Measurements from ENCODE around the gene SFMBT1. TPM values are rescaled to one million over a fixed set of nuclear protein-coding genes. Genes with fewer than 3 reads are reported as not detected.

The SFMBT1 gene
- total and polyA plus RNA-seq, 2 of the 4 experiments (the other 2 are of a cell fraction) = 1.0 to 1.8 TPM

DNA sequence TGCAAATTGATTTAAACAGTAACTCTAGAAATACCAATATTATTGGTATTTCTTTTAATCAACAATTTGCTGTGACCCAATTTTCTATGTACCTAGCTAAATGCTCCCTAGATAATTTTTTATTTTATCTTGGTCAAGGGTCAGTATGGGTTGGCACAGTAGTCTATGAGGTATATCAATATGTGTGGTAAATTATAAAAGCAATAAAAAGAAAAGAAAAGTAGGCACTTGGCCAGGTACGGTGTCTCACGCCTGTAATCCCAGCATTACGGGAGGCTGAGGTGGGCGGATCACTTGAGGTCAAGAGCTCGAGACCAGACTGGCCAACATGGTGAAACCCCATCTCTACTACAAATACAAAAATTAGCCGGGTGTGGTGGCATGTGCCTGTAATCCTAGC, 114.5 kb downstream of the SFMBT1 start:
- Histone ChIP-seq H3K36me3 (ENCODE audit: control insufficient read depth, insufficient read depth, low read length) (no peaks in the 10 kb centered on the region), H3K4me3 (ENCODE audit: insufficient read depth, low read depth, low read length) (no peak overlapping the region), H3K9me3 (ENCODE audit: control insufficient read depth, insufficient read depth, low read length) (no peaks in the 10 kb centered on the region), H2BK120ac (ENCODE audit: low read depth, low read length) (no peak overlapping the region), H3K27me3 (ENCODE audit: control insufficient read depth, insufficient read depth, low read length) (no peaks in the 10 kb centered on the region), H3K18ac (ENCODE audit: low read depth, low read length) (no peak overlapping the region), H3K79me1 (ENCODE audit: low read depth in 1 of 2, low read length in 2 of 2) (no peaks in the 10 kb centered on the region), H3K4ac (ENCODE audit: low read depth, low read length) (no peak overlapping the region), H4K5ac (ENCODE audit: low read depth, low read length) (no peak overlapping the region), H2AK9ac (replicated peaks; ENCODE audit: low read depth, low read length, poor library complexity) (no peak overlapping the region), H3K4me1 (ENCODE audit: control insufficient read depth, insufficient read depth, low read length) (no peaks in the 10 kb centered on the region), H3K56ac (ENCODE audit: extremely low read depth, insufficient read depth, low read length) (no peak overlapping the region), H4K20me1 (ENCODE audit: insufficient read depth, low read length) (no peaks in the 10 kb centered on the region), H3K14ac (replicated peaks; ENCODE audit: low read depth, low read length) (no peak overlapping the region), H2BK5ac (ENCODE audit: low read depth, low read length, poor library complexity, severe bottlenecking) (no peak overlapping the region), H2BK15ac (ENCODE audit: low read depth, low read length) (no peak overlapping the region), H2BK20ac (ENCODE audit: low read depth, low read length) (no peak overlapping the region), H3K23ac (ENCODE audit: low read depth, low read length) (no peak overlapping the region), H4K8ac (ENCODE audit: low read depth in 2 of 2, low read length in 2 of 2) (no peak overlapping the region), H3K4me2 (ENCODE audit: low read depth, low read length) (no peak overlapping the region), H2AK5ac (ENCODE audit: low read depth, low read length) (no peak overlapping the region), H3K9ac (ENCODE audit: low read depth, low read length) (no peak overlapping the region), H3K27ac (ENCODE audit: insufficient read depth, low read length) (no peak overlapping the region), H2AFZ (replicated peaks; ENCODE audit: low read length, poor library complexity) (no peak overlapping the region), H3K9me1 (ENCODE audit: insufficient read depth, low read length) (no peaks in the 10 kb centered on the region), H4K91ac (ENCODE audit: insufficient read depth, low read depth, low read length) (no peak overlapping the region)
- in situ Hi-C loops (cut with MboI; ENCODE audit: low sequenced_read_pairs) = no loop called here
- no peak for TF ChIP-seq MAFK (IDR thresholded peaks at IDR 0.05; ENCODE audit: low read depth, low read length)
- no peak for TF ChIP-seq SMC3 (IDR thresholded peaks at IDR 0.05; ENCODE audit: low read depth, low read length)
- TF ChIP-seq FOS (IDR thresholded peaks at IDR 0.05; ENCODE audit: low read depth, low read length) = no peak
- no peak for TF ChIP-seq RAD21 (IDR thresholded peaks at IDR 0.05; ENCODE audit: low read length)
- no peak for TF ChIP-seq RFX5 (IDR thresholded peaks at IDR 0.05; ENCODE audit: low read depth, low read length)
- no peak for TF ChIP-seq USF2 (IDR thresholded peaks at IDR 0.05; ENCODE audit: low read depth, low read length)
- TF ChIP-seq MAZ (IDR thresholded peaks at IDR 0.05; ENCODE audit: borderline replicate concordance, low read depth, low read length) = no peak
- TF ChIP-seq RCOR1 (IDR thresholded peaks at IDR 0.05; ENCODE audit: insufficient replicate concordance, low read length) = no peak
- TF ChIP-seq POLR2A (IDR thresholded peaks at IDR 0.05; ENCODE audit: low read depth, low read length) = no peak
- no peak for TF ChIP-seq NFE2L2 (IDR thresholded peaks at IDR 0.05; ENCODE audit: low read depth, low read length)
- TF ChIP-seq, protein P1, sequence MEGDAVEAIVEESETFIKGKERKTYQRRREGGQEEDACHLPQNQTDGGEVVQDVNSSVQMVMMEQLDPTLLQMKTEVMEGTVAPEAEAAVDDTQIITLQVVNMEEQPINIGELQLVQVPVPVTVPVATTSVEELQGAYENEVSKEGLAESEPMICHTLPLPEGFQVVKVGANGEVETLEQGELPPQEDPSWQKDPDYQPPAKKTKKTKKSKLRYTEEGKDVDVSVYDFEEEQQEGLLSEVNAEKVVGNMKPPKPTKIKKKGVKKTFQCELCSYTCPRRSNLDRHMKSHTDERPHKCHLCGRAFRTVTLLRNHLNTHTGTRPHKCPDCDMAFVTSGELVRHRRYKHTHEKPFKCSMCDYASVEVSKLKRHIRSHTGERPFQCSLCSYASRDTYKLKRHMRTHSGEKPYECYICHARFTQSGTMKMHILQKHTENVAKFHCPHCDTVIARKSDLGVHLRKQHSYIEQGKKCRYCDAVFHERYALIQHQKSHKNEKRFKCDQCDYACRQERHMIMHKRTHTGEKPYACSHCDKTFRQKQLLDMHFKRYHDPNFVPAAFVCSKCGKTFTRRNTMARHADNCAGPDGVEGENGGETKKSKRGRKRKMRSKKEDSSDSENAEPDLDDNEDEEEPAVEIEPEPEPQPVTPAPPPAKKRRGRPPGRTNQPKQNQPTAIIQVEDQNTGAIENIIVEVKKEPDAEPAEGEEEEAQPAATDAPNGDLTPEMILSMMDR (conservative IDR thresholded peaks at IDR 0.05; ENCODE audit: low read depth, low read length) = no peak
- ChIA-PET CTCF (no interaction called here), POLR2A (ENCODE audit: unreplicated experiment) (no interaction called here)
- ATAC-seq (ENCODE audit: low read depth) (no peak), DNase-seq (no peak)
- no CpG with 5 or more reads among the region's 6 CpGs for WGBS, 2 experiments (ENCODE audit: extremely low coverage in 2 of 2, insufficient read length in 1 of 2)
- BruUV-seq (replicated peaks) = no TSS peak
- dilution Hi-C loops (cut with HindIII; ENCODE audit: low sequenced_read_pairs, unreplicated experiment) = no loop called here
- intact Hi-C loops (cut with micrococcal nuclease) = no loop called here

Measured in IMR-90 (cell line).